GM21526 (cell line): ENCODE measurements around the gene EXOSC5.

ENCODE experiments used
- ATAC-seq: cut with Tn5 transposase; IDR thresholded peaks from one replicate; pipeline ENCODE4 v1.9.1; 2021; ENCODE audit warnings: moderate library complexity; ENCODE audit not compliant: unreplicated experiment, low FRiP score

Gene EXOSC5

GRCh38 chr19:41426952-41427646, 29.9 kb upstream of the EXOSC5 start, which contains the start of gene B3GNT8:
TSS of gene B3GNT8 (minus strand) at chr19:41427374. CDS start at chr19:41426778, 596 bp downstream.
- no peak for ATAC-seq

DNA sequence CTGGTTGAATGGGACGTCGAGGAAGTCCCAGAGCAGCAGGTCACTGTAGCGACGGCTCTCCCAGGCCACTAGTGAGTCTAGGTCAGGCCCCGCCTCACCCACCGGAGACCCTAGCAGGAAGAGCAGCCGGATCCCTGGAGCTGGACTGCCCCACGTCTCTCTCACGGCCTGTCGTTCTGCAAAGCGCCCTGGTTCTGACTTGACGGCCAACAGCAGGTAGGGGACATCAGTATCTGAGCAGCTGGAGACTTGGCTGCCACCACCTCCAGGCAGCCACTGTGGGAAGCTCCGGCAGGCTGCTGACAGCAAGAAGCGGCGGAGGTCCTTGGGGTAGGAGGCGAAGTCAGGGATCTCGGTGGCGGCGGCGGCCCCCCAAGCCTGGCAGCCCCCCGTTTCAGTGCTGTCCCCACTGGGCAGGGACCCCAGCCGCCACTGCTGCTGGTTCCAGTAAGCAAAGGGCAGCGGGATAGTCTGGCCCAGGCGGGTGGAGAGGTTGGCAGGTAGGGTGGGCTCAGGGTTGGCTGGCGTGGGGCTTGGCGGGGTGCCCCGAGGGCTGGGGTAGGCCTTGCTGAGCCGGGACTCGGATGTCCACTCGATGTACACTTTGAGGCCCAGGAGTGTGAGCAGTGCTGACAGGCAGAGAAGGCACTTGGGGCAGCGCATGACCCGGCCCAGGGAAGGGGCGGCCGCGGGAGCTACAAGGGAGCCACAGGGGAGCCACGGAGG, 29.1 kb upstream of the EXOSC5 start:
- no peak for ATAC-seq

GRCh38 chr19:41425174-41426115, 28.3 kb upstream of the EXOSC5 start:
- ATAC-seq = no peak

- ATAC-seq = no peak
Observed at GRCh38 chr19:41424335-41425173, 27.4 kb upstream of the EXOSC5 start.

- no peak for ATAC-seq
Observed at GRCh38 chr19:41422955-41423354, 25.8 kb upstream of the EXOSC5 start.

- no peak for ATAC-seq
Observed at GRCh38 chr19:41422456-41422855, 25.3 kb upstream of the EXOSC5 start.

GRCh38 chr19:41421973-41422372, 24.8 kb upstream of the EXOSC5 start:
- no peak for ATAC-seq

DNA sequence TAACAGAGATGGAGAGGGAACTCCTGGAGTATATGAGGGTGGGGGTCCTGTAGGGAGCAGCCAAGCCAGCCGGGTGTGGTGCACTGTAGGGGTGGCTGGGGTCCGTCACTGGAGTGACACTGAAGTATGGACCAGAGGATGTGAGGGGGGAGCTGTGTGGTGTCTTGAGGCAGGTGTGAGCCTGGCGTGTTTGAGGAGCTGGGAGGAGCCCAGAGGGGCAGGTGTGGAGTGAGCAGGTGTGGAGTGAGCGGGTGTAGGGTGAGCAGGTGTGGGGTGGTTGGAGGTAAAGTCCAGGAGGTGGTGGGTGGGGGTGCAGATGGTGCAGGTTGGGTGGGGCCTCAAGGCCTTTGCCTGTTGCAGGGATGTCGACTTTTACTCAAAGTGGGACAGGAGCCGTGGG, 24.2 kb upstream of the EXOSC5 start:
- ATAC-seq = no peak

GRCh38 chr19:41420101-41420880, 23.1 kb upstream of the EXOSC5 start:
- ATAC-seq = no peak

GRCh38 chr19:41416194-41416674, 19.1 kb upstream of the EXOSC5 start:
- no peak for ATAC-seq

- no peak for ATAC-seq
Observed at GRCh38 chr19:41415154-41415571, 18.0 kb upstream of the EXOSC5 start.

- no peak for ATAC-seq
Observed at GRCh38 chr19:41414461-41414860, 17.3 kb upstream of the EXOSC5 start.

DNA sequence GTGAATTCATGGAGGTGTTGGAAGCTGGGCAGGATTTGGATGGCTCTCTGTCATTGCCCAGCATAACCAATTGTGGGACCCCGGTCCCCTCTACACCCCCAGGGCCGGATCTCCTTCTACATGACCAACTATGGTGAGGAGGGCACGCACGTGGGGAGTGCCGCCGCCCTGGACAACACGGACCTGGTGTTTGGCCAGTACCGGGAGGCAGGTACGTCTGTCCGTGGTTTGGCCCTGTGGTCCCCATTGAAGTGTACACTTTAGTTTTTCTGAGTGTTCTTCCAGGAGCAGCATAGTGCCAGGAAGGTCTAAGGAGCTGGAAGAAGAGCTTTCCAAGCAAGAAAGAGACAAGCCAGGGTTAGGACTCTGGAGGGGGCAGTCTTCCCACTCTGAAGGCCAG, 16.8 kb upstream of the EXOSC5 start:
- no peak for ATAC-seq

DNA sequence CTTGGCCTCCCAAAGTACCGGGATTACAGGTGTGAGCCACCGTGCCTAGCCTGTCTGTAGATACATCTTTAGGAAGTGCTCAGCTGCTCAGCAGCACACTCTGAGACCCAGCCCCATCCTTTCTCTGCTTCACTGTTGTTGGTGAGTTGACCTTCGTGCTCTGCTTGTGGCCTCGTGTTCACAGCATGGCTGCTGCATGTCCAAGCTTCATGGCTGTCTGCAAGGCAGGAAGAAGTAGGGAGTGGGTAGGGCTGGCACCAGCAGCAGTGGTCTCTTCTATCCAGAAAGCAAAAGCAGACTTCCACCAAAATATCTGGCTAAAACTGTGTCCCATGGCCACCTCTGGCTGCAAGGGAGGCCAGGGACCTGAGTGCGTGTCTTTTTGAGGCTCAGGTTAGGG, 15.8 kb upstream of the EXOSC5 start:
- no peak for ATAC-seq

DNA sequence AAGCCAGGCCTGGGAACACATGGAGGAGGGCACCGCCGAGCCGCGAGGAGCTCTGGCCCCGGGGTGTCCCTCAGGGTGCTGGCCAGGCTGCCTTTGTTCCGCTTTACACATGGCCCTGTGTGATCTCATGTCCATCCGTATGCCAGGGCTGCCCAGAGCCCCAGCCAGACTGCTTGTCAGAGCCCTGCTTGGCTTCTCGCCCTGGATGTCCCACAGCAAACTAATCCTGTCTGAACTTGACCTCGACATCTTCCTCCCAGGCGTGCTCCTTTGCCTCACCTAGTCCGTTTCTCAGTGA, 14.8 kb upstream of the EXOSC5 start:
- ATAC-seq = no peak

DNA sequence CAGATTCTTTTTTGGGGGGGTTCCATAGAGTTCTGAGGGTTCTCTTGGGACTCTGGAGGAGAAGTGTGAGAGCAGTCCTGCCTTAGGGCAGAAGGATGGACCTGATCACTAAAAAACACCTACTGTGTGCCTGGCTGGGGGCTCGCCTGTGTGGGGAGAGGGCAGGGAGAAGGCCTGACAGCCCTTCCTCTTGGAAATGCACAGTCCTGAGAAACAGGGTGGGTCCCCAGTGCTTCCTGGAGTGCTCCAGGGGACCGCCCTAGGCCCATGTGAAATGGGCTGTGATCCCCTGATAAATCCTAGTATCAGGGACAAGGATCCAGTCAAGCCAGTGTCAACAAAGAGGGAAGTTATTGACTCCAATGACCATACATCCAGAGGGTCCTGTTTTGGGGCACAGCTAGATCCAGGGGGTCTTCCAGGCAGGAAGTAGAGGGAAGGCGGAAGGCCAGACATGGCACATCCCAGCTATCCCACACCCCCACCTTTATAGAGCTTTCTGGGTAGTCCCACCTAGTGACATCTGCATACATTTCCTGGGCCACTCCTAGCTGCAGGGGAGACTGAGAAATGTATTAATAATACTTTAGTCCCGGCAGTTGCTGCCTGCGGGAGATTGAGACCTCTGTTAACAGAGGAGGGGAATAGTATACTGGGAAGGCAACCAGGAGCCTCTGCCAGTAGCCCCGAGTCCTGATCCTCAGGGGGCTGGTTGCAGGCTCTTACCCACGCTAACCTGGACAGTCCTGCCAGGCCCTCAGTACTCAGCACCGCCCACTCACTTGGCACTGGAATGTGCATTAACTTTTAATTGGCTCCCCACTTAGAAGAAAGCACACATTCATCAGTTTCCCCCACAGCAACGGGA, 14.2 kb upstream of the EXOSC5 start:
- no peak for ATAC-seq

DNA sequence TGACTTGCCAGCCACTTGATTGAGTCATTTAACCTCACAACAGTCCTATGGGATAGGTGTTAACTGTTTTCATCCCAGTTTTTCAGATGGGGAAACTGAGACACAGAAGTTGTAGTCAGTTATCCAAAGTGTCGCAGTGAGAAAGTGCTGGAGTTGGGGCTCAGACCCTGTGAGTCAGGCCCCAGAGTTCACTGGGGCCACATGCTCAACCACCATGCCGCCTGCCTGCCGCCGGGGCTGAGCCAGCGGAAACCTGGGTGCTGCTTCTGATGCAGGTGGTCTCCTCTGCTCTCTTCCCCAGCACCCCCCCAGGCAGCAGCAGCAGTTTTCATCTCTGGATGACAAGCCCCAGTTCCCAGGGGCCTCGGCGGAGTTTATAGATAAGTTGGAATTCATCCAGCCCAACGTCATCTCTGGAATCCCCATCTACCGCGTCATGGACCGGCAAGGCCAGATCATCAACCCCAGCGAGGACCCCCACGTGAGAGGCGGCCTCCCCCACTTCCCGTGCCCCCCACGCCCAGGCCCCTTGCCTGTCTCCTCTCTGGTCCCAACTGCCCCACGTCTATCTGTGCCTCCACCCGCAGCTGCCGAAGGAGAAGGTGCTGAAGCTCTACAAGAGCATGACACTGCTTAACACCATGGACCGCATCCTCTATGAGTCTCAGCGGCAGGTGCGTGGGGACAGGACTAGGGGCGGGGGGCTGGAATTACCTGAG, 13.3 kb upstream of the EXOSC5 start:
- no peak for ATAC-seq

DNA sequence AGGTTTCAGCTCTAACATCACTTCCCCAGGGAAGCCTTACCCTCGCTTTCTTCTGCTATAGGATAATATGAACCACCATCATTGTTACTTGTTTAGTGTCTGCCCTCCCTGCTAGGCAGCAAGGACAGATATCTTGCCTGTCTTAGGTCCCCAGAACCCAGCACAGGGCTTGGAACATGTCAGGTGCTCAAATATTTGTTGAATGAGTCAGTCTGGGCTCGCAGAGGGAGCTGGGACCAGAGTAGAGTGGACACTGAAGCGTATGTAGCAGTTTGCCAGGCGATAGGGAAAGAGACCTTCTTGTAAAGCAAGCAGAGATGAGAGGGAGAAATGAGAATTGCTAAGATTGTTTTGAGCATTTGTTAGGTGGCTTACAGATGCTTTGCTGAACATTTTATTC, 12.1 kb upstream of the EXOSC5 start:
- no peak for ATAC-seq
